ENCODE measurements around the gene ABCB11.

Gene ABCB11

GRCh38 chr2:169042856-169043255 is 11.7 kb upstream of the ABCB11 start:
- no peak overlapping the region for H3K4me3 ChIP-seq (ENCODE audit: low read depth, low read length)
- in situ Hi-C loops (cut with HindIII; ENCODE audit: low sequenced_read_pairs), result no loop called here
- TF ChIP-seq CTCF (IDR thresholded peaks at IDR 0.05; ENCODE audit: low read depth, low read length), result no peak
- DNase-seq (ENCODE audit: low read depth, low spot score), result no peak

GRCh38 chr2:169041594-169041993 is 10.5 kb upstream of the ABCB11 start:
- no peak for TF ChIP-seq CTCF (IDR thresholded peaks at IDR 0.05; ENCODE audit: low read depth, low read length)
- in situ Hi-C loops (cut with HindIII; ENCODE audit: low sequenced_read_pairs), result no loop called here
- H3K4me3 ChIP-seq (ENCODE audit: low read depth, low read length), result no peak overlapping the region
- DNase-seq (ENCODE audit: low read depth, low spot score), result no peak

GRCh38 chr2:169039702-169040101 is 8.6 kb upstream of the ABCB11 start:
- in situ Hi-C loops (cut with HindIII; ENCODE audit: low sequenced_read_pairs), result no loop called here
- DNase-seq (ENCODE audit: low read depth, low spot score), result no peak
- H3K4me3 ChIP-seq (ENCODE audit: low read depth, low read length), result no peak overlapping the region
- TF ChIP-seq CTCF (IDR thresholded peaks at IDR 0.05; ENCODE audit: low read depth, low read length), result no peak

- no peak overlapping the region for H3K4me3 ChIP-seq (ENCODE audit: low read depth, low read length)
- DNase-seq (ENCODE audit: low read depth, low spot score), result peak; percentile 37
- in situ Hi-C loops (cut with HindIII; ENCODE audit: low sequenced_read_pairs), result no loop called here
- no peak for TF ChIP-seq CTCF (IDR thresholded peaks at IDR 0.05; ENCODE audit: low read depth, low read length)
These were observed 7.2 kb upstream of the ABCB11 start for GRCh38 chr2:169038338-169038757.

GRCh38 chr2:169036736-169037440 is 5.8 kb upstream of the ABCB11 start:
- no peak for DNase-seq (ENCODE audit: low read depth, low spot score)
- H3K4me3 ChIP-seq (ENCODE audit: low read depth, low read length), result no peak overlapping the region
- in situ Hi-C loops (cut with HindIII; ENCODE audit: low sequenced_read_pairs), result no loop called here
- TF ChIP-seq CTCF (IDR thresholded peaks at IDR 0.05; ENCODE audit: low read depth, low read length), result no peak

GRCh38 chr2:169035887-169036286 is 4.8 kb upstream of the ABCB11 start:
- TF ChIP-seq CTCF (IDR thresholded peaks at IDR 0.05; ENCODE audit: low read depth, low read length), result no peak
- no peak for DNase-seq (ENCODE audit: low read depth, low spot score)
- in situ Hi-C loops (cut with HindIII; ENCODE audit: low sequenced_read_pairs), result no loop called here
- H3K4me3 ChIP-seq (ENCODE audit: low read depth, low read length), result no peak overlapping the region
